HepG2 (cell line): ENCODE measurements around the gene C1orf21. TPM values are rescaled to one million over a fixed set of nuclear protein-coding genes. Genes with fewer than 3 reads are reported as not detected.

Experiments used
- ATAC-seq: fragments of 200-7000 bp; cut with Tn5 transposase; 3 replicates; pipeline ENCODE4 v1.9.1; 2020; ENCODE audit warnings: mild to moderate bottlenecking, moderate library complexity
- BruUV-seq: library from RNA; stranded (reverse); fragments of 400-500 nt; replicated peaks from 2 replicates; lab custom pipeline; 2021; lab: Mats Ljungman, UMichigan
- CTCF ChIA-PET: fragments of 300-600 bp; formaldehyde crosslinking; extraction: SDS; loops from one replicate; lab custom pipeline; 2021; ENCODE audit warnings: low total read pairs, inconsistent platforms, low intra/inter-chr PET ratio; lab: Yijun Ruan, JAX
- POLR2A ChIA-PET: fragments of 350-600 bp; sonication (Branson Sonifier 250); formaldehyde crosslinking; loops from one replicate; lab custom pipeline; 2020; ENCODE audit warnings: antibody characterized with exemption, inconsistent platforms; lab: Yijun Ruan, JAX
- DNase-seq: peaks from one replicate; pipeline ENCODE4 v3.0.0-alpha.2; 2015; ENCODE audit warnings: low spot score
- FAIRE-seq: peaks from 3 replicates; lab custom pipeline; 2011; peaks lifted over from hg19 to GRCh38; lab: Jason Lieb, UNC
- H2AFZ ChIP-seq: one replicate; pipeline ENCODE4 v1.6.1; 2011; ENCODE audit warnings: low read length, inconsistent platforms
- H3K27ac ChIP-seq: fragments of 300-600 bp; 3 replicates; pipeline ENCODE4 v1.8.0; 2011; ENCODE audit warnings: mixed run types, mild to moderate bottlenecking, mixed read lengths, low read length, inconsistent platforms; ENCODE audit not compliant: insufficient read depth; ENCODE audit errors: extremely low read length
- H3K27me3 ChIP-seq, 2 experiments: fragments of 200-600 bp in 1 of 2; 2 replicates in 1 of 2; 3 replicates in 1 of 2; pipeline versions ENCODE4 v1.6.0 to v1.8.0; 2011; ENCODE audit warnings: low read length in 2 of 2, mild to moderate bottlenecking in 2 of 2, moderate library complexity in 2 of 2, inconsistent platforms in 1 of 2; ENCODE audit not compliant: insufficient read depth in 2 of 2, control insufficient read depth in 1 of 2
- H3K36me3 ChIP-seq, 2 experiments: fragments of 200-600 bp in 1 of 2; replicated peaks in 1 of 2; 2 replicates in 1 of 2; 3 replicates in 1 of 2; pipeline versions ENCODE4 v1.5.1 to v1.8.0; 2011; ENCODE audit warnings: low read length in 2 of 2, inconsistent platforms in 1 of 2; ENCODE audit not compliant: insufficient read depth in 2 of 2, control insufficient read depth in 1 of 2
- H3K4me1 ChIP-seq: 2 replicates; pipeline ENCODE4 v1.5.1; 2012; ENCODE audit warnings: low read length, inconsistent platforms; ENCODE audit not compliant: insufficient read depth
- H3K4me2 ChIP-seq: 2 replicates; pipeline ENCODE4 v1.6.0; 2011; ENCODE audit warnings: low read depth, low read length, inconsistent platforms
- H3K4me3 ChIP-seq, 3 experiments: fragments of 200-600 bp in 1 of 3; sonication (generic), shearing (Covaris generic) in 1 of 3; replicated peaks in 1 of 3; 2 replicates each; pipeline ENCODE4 v1.5.1; 2011 to 2016; ENCODE audit warnings: low read length in 3 of 3, inconsistent platforms in 2 of 3, low read depth in 2 of 3, mild to moderate bottlenecking in 2 of 3, control low read depth in 1 of 3, mixed read lengths in 1 of 3; ENCODE audit not compliant: insufficient read depth in 1 of 3
- H3K79me2 ChIP-seq: one replicate; pipeline ENCODE4 v1.6.1; 2011; ENCODE audit warnings: low read length, inconsistent platforms; ENCODE audit not compliant: insufficient read depth
- H3K9ac ChIP-seq: 2 replicates; pipeline ENCODE4 v1.6.0; 2011; ENCODE audit warnings: mild to moderate bottlenecking, low read depth, low read length, inconsistent platforms; ENCODE audit not compliant: insufficient read depth
- H3K9me3 ChIP-seq: 2 replicates; pipeline ENCODE4 v1.5.1; 2012; ENCODE audit warnings: mild to moderate bottlenecking, low read length
- H4K20me1 ChIP-seq: 2 replicates; pipeline ENCODE4 v1.6.0; 2011; ENCODE audit warnings: inconsistent platforms, mild to moderate bottlenecking, low read length, moderate library complexity; ENCODE audit not compliant: insufficient read depth
- ARID5B ChIP-seq: IDR thresholded peaks from 2 replicates; pipeline ENCODE4 v1.4.0; 2020; ENCODE audit warnings: mild to moderate bottlenecking, missing genetic modification reagents
- ARNT2 ChIP-seq: sonication (generic); formaldehyde crosslinking; IDR thresholded peaks from 2 replicates; pipeline ENCODE4 v1.8.0; 2022; ENCODE audit warnings: mild to moderate bottlenecking, low read depth, missing genetic modification reagents, moderate library complexity
- CHD4 ChIP-seq: fragments of 200-600 bp; sonication (generic); IDR thresholded peaks from 2 replicates; pipeline ENCODE4 v1.7.0; 2017; ENCODE audit warnings: mild to moderate bottlenecking, low read length, borderline replicate concordance
- HNF1A ChIP-seq, 2 experiments: sonication (generic) in 1 of 2; formaldehyde crosslinking in 1 of 2; IDR thresholded peaks; 2 replicates each; pipeline versions ENCODE4 v1.4.0 to v1.6.1; 2016 to 2020; ENCODE audit warnings: borderline replicate concordance in 1 of 2, low read depth in 1 of 2, mild to moderate bottlenecking in 1 of 2, missing genetic modification reagents in 1 of 2
- HOMEZ ChIP-seq: IDR thresholded peaks from 2 replicates; pipeline ENCODE4 v1.6.1; 2016; ENCODE audit warnings: low read depth
- HOXA9 ChIP-seq: sonication (generic); formaldehyde crosslinking; IDR thresholded peaks from 2 replicates; pipeline ENCODE4 v1.8.1; 2022; ENCODE audit warnings: missing genetic modification reagents, mild to moderate bottlenecking, moderate library complexity, borderline replicate concordance
- KDM1A ChIP-seq: IDR thresholded peaks from 2 replicates; pipeline ENCODE4 v1.6.1; 2016; ENCODE audit warnings: missing compliant biosample characterization
- KLF16 ChIP-seq, 2 experiments: sonication (generic) in 1 of 2; formaldehyde crosslinking in 1 of 2; IDR thresholded peaks; 2 replicates each; pipeline versions ENCODE4 v1.6.1 to v1.8.0; 2016 to 2023; ENCODE audit warnings: missing genetic modification reagents in 2 of 2, missing compliant biosample characterization in 1 of 2
- POGZ ChIP-seq: sonication (generic); formaldehyde crosslinking; IDR thresholded peaks from 2 replicates; pipeline ENCODE4 v1.4.0; 2020; ENCODE audit warnings: mild to moderate bottlenecking, missing genetic modification reagents
- ZMYM2 ChIP-seq: sonication (generic); formaldehyde crosslinking; IDR thresholded peaks from 2 replicates; pipeline ENCODE4 v1.8.0; 2022; ENCODE audit warnings: mild to moderate bottlenecking, missing genetic modification reagents
- ZNF547 ChIP-seq: sonication (generic); formaldehyde crosslinking; IDR thresholded peaks from 2 replicates; pipeline ENCODE4 v1.5.1; 2020; ENCODE audit warnings: mild to moderate bottlenecking, missing genetic modification reagents
- WGBS: methylation state at CpG from one replicate; pipeline ENCODE4 v1.1.6; 2017; ENCODE audit warnings: low lambda C conversion rate; 5-methylcytosine and 5-hydroxymethylcytosine counted together
- in situ Hi-C: cut with HindIII; loops from 2 replicates; pipeline ENCODE4 v1.10.0; 2017; ENCODE audit warnings: low pct_unique_long_range_greater_than_20kb; ENCODE audit not compliant: extremely low pct_ligation_motif_present
- intact Hi-C: fragments of 100-400 bp; cut with micrococcal nuclease; formaldehyde crosslinking; loops from one replicate; pipeline ENCODE4 v1.10.0; 2022; ENCODE audit not compliant: unreplicated experiment
- polyA plus RNA-seq, 8 experiments: library from polyadenylated mRNA; depleted of rRNA in 3 of 8; stranded (reverse) in 7 of 8; unstranded in 1 of 8; fragments of >200 nt; fragmentation: Illumina TruSeq in 4 of 8; extraction: Trizol in 4 of 8; gene quantifications; 2 replicates each; pipeline versions ENCODE4 v1.2.1 to v1.2.3, GENCODE V29; 2011 to 2016; ENCODE audit warnings: low read depth in 4 of 8, missing spikeins in 1 of 8, mixed read lengths in 1 of 8; ENCODE audit not compliant: insufficient read depth in 1 of 8
- total RNA-seq, 5 experiments: library from RNA; depleted of rRNA; stranded (reverse); fragments of >200 nt; fragmentation: Illumina TruSeq; extraction: Trizol; gene quantifications; 2 replicates each; pipeline ENCODE4 v1.2.3, GENCODE V29; 2016; ENCODE audit warnings: low read depth in 1 of 5

C1orf21 gene
- total and polyA plus RNA-seq, 2 of the 13 experiments (the other 11 are each of a cell fraction or from before 2014, with no cell fraction given), result not detected

- TF ChIP-seq ZNF547 (no peak), KLF16 (CRISPR knock-in tag; IDR thresholded peaks at IDR 0.05) (no peak), ARID5B (no peak), ARNT2 (CRISPR knock-in tag) (no peak), HOXA9 (no peak)
Observed at GRCh38 chr1:184541537-184542152, 154.8 kb downstream of the C1orf21 start (continued).

GRCh38 chr1:184542291-184542690 is 155.5 kb downstream of the C1orf21 start:
- no peaks in the 10 kb centered on the region; the same call in 1 of the 2 replicates for H3K9me3 ChIP-seq
- H3K36me3 ChIP-seq, result no peaks in the 10 kb centered on the region
- no peaks in the 10 kb centered on the region for H4K20me1 ChIP-seq
- ATAC-seq (no peak), FAIRE-seq (no peak), DNase-seq (no peak)
- no peaks in the 10 kb centered on the region for H3K4me1 ChIP-seq
- H3K9ac ChIP-seq, result no peak overlapping the region
- no TSS peak for BruUV-seq
- POLR2A ChIA-PET, result no interaction called here
- WGBS, result 16% methylated on average over 3 of the region's 3 CpGs
- no peaks in the 10 kb centered on the region; a peak in 1 of 5 replicates for H3K27me3 ChIP-seq
- intact Hi-C loops (no loop called here), in situ Hi-C loops (no loop called here)
- CTCF ChIA-PET, result no interaction called here
- no peaks in the 10 kb centered on the region for H3K79me2 ChIP-seq
- H3K27ac ChIP-seq, result no peak overlapping the region
- no peak overlapping the region for H3K4me2 ChIP-seq
- no peak overlapping the region for H3K4me3 ChIP-seq
- TF ChIP-seq KDM1A, result no peak
- no peak for TF ChIP-seq ZMYM2
- no peak for TF ChIP-seq CHD4
- no peak for TF ChIP-seq HNF1A (IDR thresholded peaks at IDR 0.05; ENCODE audit: low read depth)
- TF ChIP-seq HNF1A (CRISPR knock-in tag; IDR thresholded peaks at IDR 0.05; ENCODE audit: borderline replicate concordance), result no peak
- no peak for TF ChIP-seq HOMEZ (CRISPR knock-in tag)
- TF ChIP-seq POGZ (CRISPR knock-in tag), result no peak
- H2AFZ ChIP-seq, result no peak overlapping the region
